ENCODE data around the gene CORO2B.

- no peak for TF ChIP-seq CHD1 (IDR thresholded peaks at IDR 0.05; ENCODE audit: low read depth, low read length)
- no peak for TF ChIP-seq CTCF (conservative IDR thresholded peaks at IDR 0.05; ENCODE audit: low read depth, low read length)
- TF ChIP-seq RAD21 (IDR thresholded peaks at IDR 0.05; ENCODE audit: low read length) = no peak
- TF ChIP-seq USF2 (IDR thresholded peaks at IDR 0.05; ENCODE audit: low read depth, low read length) = no peak
- no peak for TF ChIP-seq POLR2A (IDR thresholded peaks at IDR 0.05; ENCODE audit: low read depth, low read length)
These were observed 6.5 kb upstream of the CORO2B start for GRCh38 chr15:68572309-68572708.
